Endothelial cell of hepatic sinusoid (primary cell): ENCODE measurements around the gene GNG4.
"Not testable (repeated sequence)": the region's sequence is repeated elsewhere in the genome, so short reads cannot be mapped to it uniquely, and the experiment has no call there.

Experiments
- in situ Hi-C: cut with HindIII; loops from 2 replicates; pipeline ENCODE4 v1.10.0; 2017; ENCODE audit warnings: low sequenced_read_pairs

GNG4 gene

GRCh38 chr1:235588156-235588555, 61.4 kb downstream of the GNG4 start:
- in situ Hi-C loops = no loop called here

DNA sequence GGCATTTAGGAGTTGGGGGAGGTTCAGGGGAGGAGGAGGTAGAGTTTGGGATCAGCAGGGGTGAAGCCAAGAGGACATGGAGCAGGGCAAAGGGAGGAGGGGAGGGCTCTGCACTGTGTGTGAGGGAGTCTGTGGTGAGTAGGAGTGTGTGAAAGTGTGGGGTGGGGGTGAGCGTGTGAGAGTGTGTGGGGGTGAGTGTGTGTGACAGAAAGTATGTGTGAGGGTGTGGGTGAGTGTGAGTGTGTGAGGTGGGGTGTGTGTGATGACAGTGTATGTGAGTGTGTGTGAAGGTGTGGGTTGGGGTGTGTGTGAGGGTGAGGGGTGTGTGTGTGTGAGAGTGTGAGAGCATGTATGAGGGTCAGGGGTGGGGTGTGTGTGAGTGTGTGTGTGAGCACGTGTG, 62.6 kb downstream of the GNG4 start:
- in situ Hi-C loops = no loop called here

- in situ Hi-C loops = no loop called here
Observed at GRCh38 chr1:235586413-235586812, 63.2 kb downstream of the GNG4 start.

- in situ Hi-C loops = no loop called here
Observed at GRCh38 chr1:235584973-235585372, 64.6 kb downstream of the GNG4 start.

DNA sequence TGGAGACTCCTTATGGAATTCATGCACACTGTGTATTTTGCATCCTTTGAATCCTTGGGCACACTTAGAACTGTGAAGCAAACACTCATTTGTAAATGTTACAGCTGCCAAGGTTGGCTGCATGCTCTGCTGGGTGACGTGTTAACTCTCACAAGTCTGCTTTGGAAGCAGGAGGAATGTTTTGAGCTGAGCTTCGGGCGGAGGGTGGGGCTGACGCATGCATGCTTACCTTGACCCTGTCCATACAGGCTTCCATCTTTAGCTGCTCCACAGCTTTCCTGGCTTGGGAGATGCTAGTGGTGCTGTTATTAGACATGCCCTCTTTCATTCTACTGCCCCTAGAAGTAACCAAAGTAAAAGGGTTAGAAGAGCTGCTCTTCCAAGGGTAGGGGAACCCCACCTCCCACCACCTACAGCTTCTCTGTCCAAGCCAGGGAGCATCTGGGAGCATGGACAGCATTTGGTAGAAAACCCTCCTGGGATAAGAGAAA, 66.0 kb downstream of the GNG4 start:
- in situ Hi-C loops = no loop called here

GRCh38 chr1:235582130-235582529, 67.5 kb downstream of the GNG4 start:
- in situ Hi-C loops = no loop called here

DNA sequence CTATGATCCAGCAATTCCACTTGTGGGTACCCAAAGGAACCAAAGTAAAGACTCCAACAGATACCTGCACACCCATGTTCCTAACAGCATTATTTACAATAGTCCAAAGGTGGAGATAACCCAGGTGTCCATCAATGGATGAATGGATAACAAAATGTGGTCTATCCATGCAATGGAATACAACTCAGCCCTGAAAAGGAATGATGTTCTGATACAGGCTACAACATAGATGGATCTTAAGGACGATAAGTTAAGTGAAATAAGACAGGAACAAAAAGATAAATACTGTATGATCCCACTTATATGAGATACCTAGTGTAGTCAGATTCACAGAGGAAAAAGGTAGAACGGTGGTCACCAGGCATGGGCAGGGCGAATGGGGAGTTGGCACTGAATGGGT, 69.7 kb downstream of the GNG4 start:
- in situ Hi-C loops = no loop called here

GRCh38 chr1:235575597-235575996, 74.0 kb downstream of the GNG4 start:
- in situ Hi-C loops = no loop called here

DNA sequence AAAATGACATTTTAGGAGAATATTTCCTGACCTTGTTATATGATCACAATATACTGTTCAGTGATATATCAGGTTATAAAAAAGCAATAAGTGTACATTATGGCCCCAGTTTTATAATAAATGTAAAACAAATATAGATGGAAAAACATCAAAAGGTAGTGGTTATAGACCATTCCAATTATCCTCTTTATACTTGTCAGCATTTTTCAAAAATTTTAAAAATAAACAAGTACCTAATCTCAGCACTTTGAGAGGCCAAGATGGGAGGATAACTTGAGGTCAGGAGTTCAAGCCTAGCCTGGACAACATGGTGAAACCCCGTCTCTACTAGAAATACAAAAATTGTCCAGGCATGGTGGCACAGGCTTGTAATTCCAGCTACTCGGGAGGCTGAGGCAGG, 75.7 kb downstream of the GNG4 start:
- in situ Hi-C loops = no loop called here

DNA sequence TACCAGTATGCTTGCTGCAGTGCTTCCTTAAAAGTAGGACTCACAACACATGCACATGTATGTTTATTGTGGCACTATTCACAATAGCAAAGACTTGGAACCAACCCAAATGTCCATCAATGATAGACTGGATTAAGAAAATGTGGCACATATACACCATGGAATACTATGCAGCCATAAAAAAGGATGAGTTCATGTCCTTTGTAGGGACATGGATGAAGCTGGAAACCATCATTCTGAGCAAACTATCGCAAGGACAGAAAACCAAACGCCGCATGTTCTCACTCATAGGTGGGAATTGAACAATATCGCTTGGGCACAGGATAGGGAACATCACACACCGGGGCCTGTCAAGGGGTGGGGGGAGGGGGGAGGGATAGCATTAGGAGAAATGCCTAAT, 76.6 kb downstream of the GNG4 start:
- in situ Hi-C loops = not testable (repeated sequence)

- in situ Hi-C loops = no loop called here
Observed at GRCh38 chr1:235571482-235571881, 78.1 kb downstream of the GNG4 start.

DNA sequence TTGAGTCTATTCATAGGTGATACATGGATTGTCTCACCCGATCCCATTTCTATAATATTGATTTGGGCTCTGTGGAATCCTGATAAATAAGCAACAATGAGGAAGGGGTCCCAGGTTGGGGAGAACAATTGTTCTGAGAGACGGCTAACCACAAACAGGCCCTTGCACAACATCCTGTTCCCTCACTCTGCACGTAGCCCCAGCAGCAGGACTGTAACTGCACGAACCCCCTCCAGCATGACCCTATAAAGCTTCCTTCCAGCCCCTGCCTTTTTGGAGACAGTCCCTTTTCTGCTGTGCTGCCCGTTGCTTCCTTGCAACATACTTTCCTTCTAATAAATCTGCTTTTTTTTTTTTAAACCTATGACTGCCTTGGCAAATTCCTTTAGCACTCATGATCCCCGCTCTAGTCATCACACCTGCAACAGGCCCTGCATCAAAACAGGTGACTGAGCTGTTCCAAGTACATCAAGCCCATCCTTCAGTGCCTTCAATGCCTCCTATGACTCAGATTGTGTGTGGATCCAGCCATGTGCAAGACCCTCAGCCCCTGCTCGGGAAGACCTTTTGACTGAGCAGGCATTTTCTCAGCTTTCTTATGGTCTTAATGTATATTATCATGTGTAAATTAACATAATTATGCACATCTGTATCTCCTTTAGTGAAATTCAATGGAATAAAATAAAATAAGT, 81.6 kb downstream of the GNG4 start:
- in situ Hi-C loops = loop anchor here (5.0 kb wide), 1 partner anchor 41 kb away; no protein-coding TSS in a partner anchor

GRCh38 chr1:235566084-235566483, 83.5 kb downstream of the GNG4 start:
- in situ Hi-C loops = loop anchor here (5.0 kb wide), 1 partner anchor 39 kb away; no protein-coding TSS in a partner anchor

- in situ Hi-C loops = no loop called here
Observed at GRCh38 chr1:235563513-235564061, 86.0 kb downstream of the GNG4 start.

- in situ Hi-C loops = no loop called here
Observed at GRCh38 chr1:235562589-235562988, 87.0 kb downstream of the GNG4 start.

- in situ Hi-C loops = no loop called here
Observed at GRCh38 chr1:235558621-235559169, 90.9 kb downstream of the GNG4 start.

GRCh38 chr1:235557495-235557894, 92.1 kb downstream of the GNG4 start:
- in situ Hi-C loops = no loop called here

DNA sequence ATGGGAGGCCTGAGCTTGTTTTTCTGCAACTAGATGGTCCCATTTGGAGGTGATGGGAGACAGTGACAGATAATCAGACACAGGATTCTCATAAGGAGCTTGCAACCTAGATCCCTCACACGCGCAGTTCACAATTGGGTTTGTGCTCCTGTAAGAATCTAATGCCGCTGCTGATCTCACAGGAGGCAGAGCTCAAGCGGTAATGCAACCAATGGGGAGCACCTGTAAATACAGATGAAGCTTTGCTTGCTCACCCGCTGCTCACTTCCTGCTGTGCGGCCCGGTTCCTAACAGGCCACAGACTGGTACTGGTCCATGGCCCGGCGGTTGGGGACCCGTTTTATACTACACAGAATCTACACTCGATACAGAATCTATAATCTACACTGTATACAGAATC, 92.8 kb downstream of the GNG4 start:
- in situ Hi-C loops = no loop called here

- in situ Hi-C loops = no loop called here
Observed at GRCh38 chr1:235553112-235553551, 96.5 kb downstream of the GNG4 start.

DNA sequence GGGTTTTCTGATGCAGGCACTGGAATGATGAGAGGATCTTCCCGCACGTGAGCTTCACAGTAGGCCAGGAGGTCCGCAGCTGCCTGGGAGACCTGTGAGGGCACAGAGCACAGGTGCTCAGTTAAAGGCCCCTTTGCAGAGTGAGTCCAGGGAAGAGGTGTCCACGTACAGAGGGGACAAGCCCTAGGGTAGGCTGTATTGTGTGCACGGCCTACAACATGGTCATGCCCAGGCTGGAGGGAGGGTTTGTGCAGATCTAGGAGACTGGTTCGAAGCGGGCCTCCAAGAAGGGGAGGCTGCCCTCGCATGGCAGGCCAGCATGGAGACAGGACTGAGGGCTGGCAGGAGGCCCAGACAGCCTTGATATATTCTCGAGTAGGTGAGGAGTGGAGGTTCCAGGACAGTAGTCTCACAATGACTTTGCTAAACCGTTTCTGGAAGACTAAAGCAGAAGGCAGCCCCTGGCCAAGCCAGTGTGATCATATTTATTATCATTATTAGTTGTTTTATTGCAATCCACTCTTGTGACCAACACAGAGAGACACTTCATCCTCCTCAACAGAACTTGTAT, 97.4 kb downstream of the GNG4 start:
- in situ Hi-C loops = no loop called here

DNA sequence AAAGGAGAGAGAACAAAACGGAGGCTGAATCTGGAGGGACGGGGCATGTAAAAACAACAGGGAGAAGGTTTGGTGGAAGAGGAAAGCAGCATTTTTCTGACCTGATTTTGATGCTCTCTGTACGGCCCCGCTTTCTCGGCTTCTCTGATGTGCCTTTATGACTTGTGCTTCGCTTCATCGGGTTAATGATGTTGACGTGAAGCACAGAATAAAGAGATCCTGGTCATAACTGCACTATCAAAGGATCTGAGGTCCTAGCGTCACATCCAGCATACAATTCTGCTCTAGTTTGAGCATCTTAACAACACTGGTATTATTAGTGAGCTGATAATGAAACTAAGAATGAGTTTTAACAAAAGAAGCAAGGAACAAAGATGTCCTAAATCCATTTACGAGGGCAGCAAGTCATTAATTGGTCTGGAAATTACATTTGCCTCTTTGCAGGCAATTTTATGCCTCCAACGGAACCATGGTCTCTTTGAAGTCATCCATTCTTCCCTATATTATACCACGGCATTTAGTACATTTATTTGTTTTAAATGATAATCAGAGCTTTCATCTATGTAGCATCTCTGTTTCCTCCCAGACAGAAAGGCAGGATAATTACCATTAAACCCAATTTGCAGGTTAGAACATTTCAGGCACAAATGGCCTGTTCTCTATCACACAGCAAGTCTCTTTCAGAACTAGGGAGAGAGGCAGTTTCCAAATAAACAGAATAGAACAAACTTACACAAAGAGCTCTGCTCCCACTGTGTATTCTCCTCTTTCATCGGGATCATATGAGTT, 100.0 kb downstream of the GNG4 start:
- in situ Hi-C loops = no loop called here
